Neural cell (in vitro differentiated cells): Measurements from ENCODE around the gene NMT1. TPM values are rescaled to one million over a fixed set of nuclear protein-coding genes. Genes with fewer than 3 reads are reported as not detected.

Experiments used
- H2AFZ ChIP-seq: fragments of 200-600, 300-800 bp; sonication (generic), shearing (Covaris generic); 2 replicates; pipeline ENCODE4 v1.6.0; 2014; ENCODE audit warnings: low read depth, mild to moderate bottlenecking, antibody characterized with exemption, low read length, moderate library complexity
- H3F3A ChIP-seq: fragments of 200-600 bp; shearing (Covaris generic); 2 replicates; pipeline ENCODE4 v1.6.1; 2016; ENCODE audit warnings: mild to moderate bottlenecking, moderate library complexity, mixed read lengths, antibody characterized with exemption, low read length; ENCODE audit not compliant: insufficient read depth, poor library complexity, severe bottlenecking
- H3K27ac ChIP-seq: fragments of 200-600, 300-800 bp; sonication (generic), shearing (Covaris generic); 2 replicates; pipeline ENCODE4 v1.5.1; 2014; ENCODE audit warnings: mild to moderate bottlenecking, low read length, moderate library complexity
- H3K27me3 ChIP-seq: fragments of 300-800, 200-600 bp; sonication (generic), shearing (Covaris generic); 2 replicates; pipeline ENCODE4 v1.6.0; 2014; ENCODE audit warnings: mild to moderate bottlenecking, low read depth, low read length, moderate library complexity; ENCODE audit not compliant: insufficient read depth
- H3K36me3 ChIP-seq: fragments of 300-800, 200-600 bp; sonication (generic), shearing (Covaris generic); 2 replicates; pipeline ENCODE4 v1.5.1; 2014; ENCODE audit warnings: mild to moderate bottlenecking, antibody characterized with exemption, low read length, moderate library complexity; ENCODE audit not compliant: insufficient read depth
- H3K4me2 ChIP-seq: fragments of 300-800, 200-600 bp; sonication (generic), shearing (Covaris generic); 2 replicates; pipeline ENCODE4 v1.6.0; 2014; ENCODE audit warnings: mild to moderate bottlenecking, low read length
- H3K4me3 ChIP-seq: fragments of 300-800, 200-600 bp; sonication (generic), shearing (Covaris generic); 2 replicates; pipeline ENCODE4 v1.5.1; 2014; ENCODE audit warnings: mild to moderate bottlenecking, low read length, moderate library complexity
- H3K79me2 ChIP-seq: fragments of 200-600 bp; shearing (Covaris generic); replicated peaks from 2 replicates; pipeline ENCODE4 v1.6.0; 2014; ENCODE audit warnings: mild to moderate bottlenecking, low read length, moderate library complexity; ENCODE audit not compliant: insufficient read depth
- H3K9ac ChIP-seq: fragments of 300-800, 200-600 bp; sonication (generic), shearing (Covaris generic); 2 replicates; pipeline ENCODE4 v1.6.1; 2016; ENCODE audit warnings: mild to moderate bottlenecking, low read length, mixed read lengths
- H3K9me2 ChIP-seq: fragments of 200-600 bp; shearing (Covaris generic); 2 replicates; pipeline ENCODE4 v1.6.1; 2016; ENCODE audit warnings: mild to moderate bottlenecking, low read length, mixed read lengths; ENCODE audit not compliant: insufficient read depth
- H3K9me3 ChIP-seq: fragments of 200-600, 300-800 bp; sonication (generic), shearing (Covaris generic); 2 replicates; pipeline ENCODE4 v1.6.1; 2016; ENCODE audit warnings: mild to moderate bottlenecking, mixed run types, low read length, moderate library complexity, mixed read lengths
- H4K20me1 ChIP-seq: fragments of 200-600 bp; shearing (Covaris generic); 2 replicates; pipeline ENCODE4 v1.6.1; 2016; ENCODE audit warnings: mild to moderate bottlenecking, mixed run types; ENCODE audit not compliant: insufficient read depth
- CTCF ChIP-seq: fragments of 450-650 bp; IDR thresholded peaks from 2 replicates; pipeline ENCODE4 v1.5.1; 2014; ENCODE audit warnings: antibody characterized with exemption, mild to moderate bottlenecking, moderate library complexity; ENCODE audit not compliant: poor library complexity, severe bottlenecking
- EP300 ChIP-seq: fragments of 450-650 bp; conservative IDR thresholded peaks from 2 replicates; pipeline ENCODE4 v1.6.1; 2014; ENCODE audit warnings: antibody characterized with exemption, mild to moderate bottlenecking, moderate library complexity; ENCODE audit not compliant: poor library complexity, severe bottlenecking
- EZH2 ChIP-seq: fragments of 200-600, 300-800 bp; shearing (Covaris generic), sonication (generic); IDR thresholded peaks from 2 replicates; pipeline ENCODE4 v1.6.1; 2014; ENCODE audit warnings: antibody characterized with exemption, low read length, borderline replicate concordance, mild to moderate bottlenecking; ENCODE audit not compliant: insufficient read depth, poor library complexity, severe bottlenecking
- MXI1 ChIP-seq: fragments of 450-650 bp; conservative IDR thresholded peaks from 2 replicates; pipeline ENCODE4 v1.6.1; 2014; ENCODE audit warnings: antibody characterized with exemption, mild to moderate bottlenecking; ENCODE audit not compliant: poor library complexity, severe bottlenecking
- POLR2AphosphoS5 ChIP-seq: IDR thresholded peaks from 2 replicates; pipeline ENCODE4 v1.6.1; 2012
- RAD21 ChIP-seq: fragments of 450-650 bp; conservative IDR thresholded peaks from 2 replicates; pipeline ENCODE4 v1.6.1; 2014; ENCODE audit warnings: antibody characterized with exemption, mild to moderate bottlenecking, moderate library complexity
- REST ChIP-seq: IDR thresholded peaks from 2 replicates; pipeline ENCODE4 v1.6.1; 2012; ENCODE audit warnings: borderline replicate concordance
- SMC3 ChIP-seq: fragments of 450-650 bp; conservative IDR thresholded peaks from 2 replicates; pipeline ENCODE4 v1.6.1; 2014; ENCODE audit warnings: antibody characterized with exemption, mild to moderate bottlenecking, moderate library complexity; ENCODE audit not compliant: poor library complexity
- TAF1 ChIP-seq: IDR thresholded peaks from 2 replicates; pipeline ENCODE4 v1.6.1; 2012; ENCODE audit warnings: low read depth
- polyA plus RNA-seq: library from polyadenylated mRNA; depleted of rRNA; stranded (reverse); fragments of >200 nt; gene quantifications from 2 replicates; pipeline ENCODE4 v1.2.3, GENCODE V29; 2014

The NMT1 gene
- polyA plus RNA-seq, 1 donor from 2014 or later = 23.4 TPM

GRCh38 chr17:45092911-45093430 lies 31.9 kb downstream of the NMT1 start:
- Histone ChIP-seq H3K27me3 (no peaks in the 10 kb centered on the region), H3K9me2 (no peaks in the 10 kb centered on the region), H3F3A (no peaks in the 10 kb centered on the region), H3K9me3 (no peaks in the 10 kb centered on the region), H4K20me1 (no peaks in the 10 kb centered on the region), H3K27ac (no peak overlapping the region), H3K9ac (no peak overlapping the region), H3K36me3 (no peaks in the 10 kb centered on the region), H3K4me2 (no peak overlapping the region), H3K79me2 (no peaks in the 10 kb centered on the region), H2AFZ (no peak overlapping the region), H3K4me3 (no peak overlapping the region)
- TF ChIP-seq RAD21 = no peak
- TF ChIP-seq CTCF = no peak
- TF ChIP-seq TAF1 = no peak
- TF ChIP-seq REST = no peak
- TF ChIP-seq POLR2AphosphoS5 = no peak
- TF ChIP-seq MXI1 = no peak
- TF ChIP-seq EZH2 = no peak
- no peak for TF ChIP-seq SMC3
- no peak for TF ChIP-seq EP300

- no peaks in the 10 kb centered on the region for H3K9me3 ChIP-seq
- no peaks in the 10 kb centered on the region for H4K20me1 ChIP-seq
- H3F3A ChIP-seq = no peaks in the 10 kb centered on the region
- no peaks in the 10 kb centered on the region for H3K9me2 ChIP-seq
- H3K27me3 ChIP-seq = no peaks in the 10 kb centered on the region
- no peak for TF ChIP-seq EP300
- TF ChIP-seq MXI1 = no peak
- no peak for TF ChIP-seq RAD21
- no peak for TF ChIP-seq CTCF
- TF ChIP-seq EZH2 = no peak
- no peak for TF ChIP-seq REST
- TF ChIP-seq SMC3 = no peak
- TF ChIP-seq TAF1 = no peak
- TF ChIP-seq POLR2AphosphoS5 = no peak
- no peak overlapping the region for H2AFZ ChIP-seq
- no peak overlapping the region for H3K4me3 ChIP-seq
- H3K27ac ChIP-seq = no peak overlapping the region
- H3K79me2 ChIP-seq = no peaks in the 10 kb centered on the region
- no peak overlapping the region for H3K9ac ChIP-seq
- H3K36me3 ChIP-seq = no peaks in the 10 kb centered on the region
- H3K4me2 ChIP-seq = no peak overlapping the region
These were observed 32.5 kb downstream of the NMT1 start for GRCh38 chr17:45093444-45094110.
